ENCODE data around the gene LPCAT1. TPM values are rescaled to one million over a fixed set of nuclear protein-coding genes. Genes with fewer than 3 reads are reported as not detected.

Gene LPCAT1
- total RNA-seq, 1 experiment from 2014 or later: 75.0 TPM

GRCh38 chr5:1542781-1543180, 19.0 kb upstream of the LPCAT1 start:
- Histone ChIP-seq H3K9me3 (ENCODE audit: control insufficient read depth in 1 of 2, insufficient read depth in 1 of 2, low read depth in 1 of 2, low read length in 2 of 2) (no peaks in the 10 kb centered on the region), H2AFZ (ENCODE audit: low read depth, low read length, poor library complexity, severe bottlenecking) (peak overlapping the region; percentile 66), H3K9me2 (ENCODE audit: insufficient read depth) (no peaks in the 10 kb centered on the region), H3K27me3 (ENCODE audit: insufficient read depth, low read length) (no peaks in the 10 kb centered on the region), H3K4me2 (ENCODE audit: low read length) (peak overlapping the region; percentile 58), H3K9ac (ENCODE audit: low read length) (no peak overlapping the region), H3K36me3 (ENCODE audit: control insufficient read depth in 1 of 2, insufficient read depth in 2 of 2, low read length in 2 of 2) (no peaks in the 10 kb centered on the region), H3K4me3 (replicated peaks in 1 of 2; ENCODE audit: low read depth in 1 of 2, low read length in 2 of 2) (no peak overlapping the region), H4K20me1 (ENCODE audit: insufficient read depth) (no peaks in the 10 kb centered on the region), H3K79me2 (ENCODE audit: insufficient read depth, low read length) (no peaks in the 10 kb centered on the region), H3K4me1 (ENCODE audit: control insufficient read depth in 1 of 2, insufficient read depth in 2 of 2, low read length in 2 of 2) (peaks cover 0 to 6% of the 10 kb centered on the region in 2 experiments; a peak in 2 of 4 replicates), H3K27ac (ENCODE audit: low read depth, low read length) (no peak overlapping the region)
- BruUV-seq (replicated peaks): no TSS peak
- ChIA-PET RAD21 (ENCODE audit: low non-redundant PET in 1 of 2, low total read pairs in 2 of 2, uncharacterized antibody in 2 of 2, unreplicated experiment in 2 of 2) (interaction anchor here in 1 of 2 experiments (0.9 kb wide), 1 partner anchor 20 kb away, joined by 3 read pairs; no protein-coding TSS in a partner anchor), CTCF (no interaction called here), POLR2A (interaction anchor here (0.7 to 1.5 kb wide), 4 partner anchors 9 to 259 kb away, joined by 3 to 5 read pairs (median 4); no protein-coding TSS in a partner anchor)
- TF ChIP-seq EGR1 (IDR thresholded peaks at IDR 0.05; ENCODE audit: low read depth): no peak
- no peak for TF ChIP-seq ATF3 (IDR thresholded peaks at IDR 0.05)
- TF ChIP-seq RAD21 (IDR thresholded peaks at IDR 0.05; ENCODE audit: low read depth): no peak
- 0 out of 2 replicates have a peak, but pooled peaks have one; percentile 23 for TF ChIP-seq MAX (IDR thresholded peaks at IDR 0.05)
- TF ChIP-seq YY1 (IDR thresholded peaks at IDR 0.05; ENCODE audit: extremely low read depth, insufficient replicate concordance, low read depth, low read length): peak; percentile 42
- no peak for TF ChIP-seq SRF (IDR thresholded peaks at IDR 0.05; ENCODE audit: low read depth)
- TF ChIP-seq SP1 (IDR thresholded peaks at IDR 0.05; ENCODE audit: low read depth): peak; percentile 54
- peak; percentile 53 for TF ChIP-seq POLR2AphosphoS5 (IDR thresholded peaks at IDR 0.05; ENCODE audit: low read depth, low read length)
- no peak for TF ChIP-seq ZNF274 (IDR thresholded peaks at IDR 0.05; ENCODE audit: low read depth, low read length)
- DNase-seq (ENCODE audit: low read depth, low spot score): peak; percentile 79
- intact Hi-C loops (cut with micrococcal nuclease): no loop called here
- peak; percentile 93 for ATAC-seq

Data from HCT116 (cell line).